H1 (cell line): Measurements from ENCODE around the gene DAAM1. TPM values are rescaled to one million over a fixed set of nuclear protein-coding genes. Genes with fewer than 3 reads are reported as not detected.

Source experiments
- CTCF ChIA-PET: fragments of 300-600 bp; sonication (Branson Sonifier 250); formaldehyde crosslinking; loops from one replicate; lab custom pipeline; 2021; ENCODE audit not compliant: partially characterized antibody; lab: Charles Lee
- POLR2A ChIA-PET: fragments of 300-600 bp; sonication (Branson Sonifier 250); formaldehyde crosslinking; loops from one replicate; lab custom pipeline; 2021; ENCODE audit warnings: inconsistent platforms; ENCODE audit not compliant: partially characterized antibody; lab: Charles Lee
- DNase-seq, 2 experiments: peaks; one replicate each; pipeline versions ENCODE4 v3.0.0 to v3.0.0-alpha.2; 2010 to 2022; ENCODE audit warnings: low spot score in 2 of 2, low read depth in 1 of 2, mixed read lengths in 1 of 2
- FAIRE-seq: peaks from 2 replicates; lab custom pipeline; 2011; peaks lifted over from hg19 to GRCh38; lab: Jason Lieb, UNC
- H2AFZ ChIP-seq: 2 replicates; pipeline ENCODE4 v1.8.1; 2012; ENCODE audit warnings: low read length, inconsistent platforms
- H2AK5ac ChIP-seq: 2 replicates; pipeline ENCODE4 v1.6.1; 2013; ENCODE audit warnings: low read depth, low read length
- H2BK120ac ChIP-seq: replicated peaks from 2 replicates; pipeline ENCODE3; 2013; ENCODE audit warnings: low read depth, low read length, inconsistent platforms
- H2BK12ac ChIP-seq: 2 replicates; pipeline ENCODE4 v1.6.1; 2013; ENCODE audit warnings: low read depth, low read length
- H2BK15ac ChIP-seq: 2 replicates; pipeline ENCODE4 v1.6.1; 2013; ENCODE audit warnings: low read length
- H2BK20ac ChIP-seq: 2 replicates; pipeline ENCODE4 v1.6.1; 2013; ENCODE audit warnings: low read length
- H2BK5ac ChIP-seq: 2 replicates; pipeline ENCODE4 v1.6.1; 2013; ENCODE audit warnings: low read depth, low read length
- H3K14ac ChIP-seq: 2 replicates; pipeline ENCODE4 v1.6.1; 2013; ENCODE audit warnings: inconsistent platforms; ENCODE audit not compliant: insufficient read length
- H3K18ac ChIP-seq: 2 replicates; pipeline ENCODE4 v1.6.1; 2013; ENCODE audit warnings: low read length; ENCODE audit errors: extremely low read depth
- H3K23ac ChIP-seq: 2 replicates; pipeline ENCODE4 v1.6.1; 2013; ENCODE audit warnings: inconsistent platforms; ENCODE audit not compliant: insufficient read length
- H3K23me2 ChIP-seq: 2 replicates; pipeline ENCODE4 v1.6.1; 2013; ENCODE audit warnings: low read depth, low read length
- H3K27ac ChIP-seq: 2 replicates; pipeline ENCODE4 v1.6.1; 2011; ENCODE audit warnings: low read depth, low read length, inconsistent platforms
- H3K27me3 ChIP-seq, 4 experiments: replicated peaks in 1 of 4; 1 replicate in 1 of 4; 2 replicates in 3 of 4; pipeline versions ENCODE4 v1.6.1 to v1.8.1; 2011 to 2013; ENCODE audit warnings: low read length in 3 of 4, mild to moderate bottlenecking in 3 of 4, inconsistent platforms in 2 of 4, mixed read lengths in 2 of 4, moderate library complexity in 1 of 4; ENCODE audit not compliant: control insufficient read depth in 3 of 4, insufficient read depth in 3 of 4; ENCODE audit errors: extremely low read depth in 1 of 4
- H3K36me3 ChIP-seq, 4 experiments: 2 replicates each; pipeline versions ENCODE4 v1.6.1 to v1.8.1; 2011 to 2013; ENCODE audit warnings: mild to moderate bottlenecking in 4 of 4, low read length in 3 of 4, moderate library complexity in 2 of 4, control low read depth in 1 of 4, inconsistent platforms in 1 of 4; ENCODE audit not compliant: insufficient read depth in 4 of 4, control insufficient read depth in 2 of 4
- H3K4ac ChIP-seq: replicated peaks from 2 replicates; pipeline ENCODE3; 2013; ENCODE audit warnings: low read length, low read depth, mixed read lengths, inconsistent platforms; ENCODE audit not compliant: insufficient read length
- H3K4me1 ChIP-seq, 4 experiments: replicated peaks in 1 of 4; 1 replicate in 1 of 4; 2 replicates in 3 of 4; pipeline versions ENCODE4 v1.6.1 to v1.8.1; 2011 to 2013; ENCODE audit warnings: low read length in 3 of 4, inconsistent platforms in 2 of 4, mixed read lengths in 1 of 4; ENCODE audit not compliant: insufficient read depth in 4 of 4, control insufficient read depth in 3 of 4
- H3K4me2 ChIP-seq, 2 experiments: 2 replicates each; pipeline versions ENCODE4 v1.6.1 to v1.8.1; 2011 to 2013; ENCODE audit warnings: low read depth in 2 of 2, low read length in 2 of 2, control low read depth in 1 of 2, inconsistent platforms in 1 of 2, mild to moderate bottlenecking in 1 of 2; ENCODE audit not compliant: insufficient read depth in 1 of 2
- H3K4me3 ChIP-seq, 4 experiments: fragments of 200-600, 300-600 bp in 1 of 4; sonication (generic), shearing (Covaris generic), sonication (Bioruptor Twin) in 1 of 4; 2 replicates each; pipeline versions ENCODE4 v1.5.1 to v1.8.1; 2011 to 2016; ENCODE audit warnings: low read length in 4 of 4, low read depth in 3 of 4, control low read depth in 2 of 4, inconsistent platforms in 2 of 4, mild to moderate bottlenecking in 2 of 4, mixed read lengths in 1 of 4, moderate library complexity in 1 of 4; ENCODE audit not compliant: insufficient read depth in 2 of 4; ENCODE audit errors: extremely low read depth in 1 of 4
- H3K56ac ChIP-seq: replicated peaks from 2 replicates; pipeline ENCODE3; 2013; ENCODE audit warnings: low read depth, mild to moderate bottlenecking, mixed read lengths, low read length, inconsistent platforms; ENCODE audit not compliant: insufficient read length
- H3K79me1 ChIP-seq: 2 replicates; pipeline ENCODE4 v1.6.1; 2013; ENCODE audit warnings: low read depth, low read length, control low read depth
- H3K79me2 ChIP-seq, 2 experiments: 2 replicates each; pipeline versions ENCODE4 v1.6.1 to v1.8.1; 2012 to 2013; ENCODE audit warnings: low read length in 2 of 2, mild to moderate bottlenecking in 2 of 2, inconsistent platforms in 1 of 2; ENCODE audit not compliant: insufficient read depth in 2 of 2, control insufficient read depth in 1 of 2
- H3K9ac ChIP-seq, 4 experiments: replicated peaks in 1 of 4; 1 replicate in 1 of 4; 2 replicates in 3 of 4; pipeline versions ENCODE4 v1.6.1 to v1.8.1; 2011 to 2013; ENCODE audit warnings: low read depth in 3 of 4, low read length in 3 of 4, control low read depth in 2 of 4, mild to moderate bottlenecking in 2 of 4, moderate library complexity in 2 of 4, inconsistent platforms in 1 of 4; ENCODE audit errors: extremely low read depth in 1 of 4
- H3K9me3 ChIP-seq, 2 experiments: 2 replicates each; pipeline versions ENCODE4 v1.6.1 to v1.8.1; 2012 to 2013; ENCODE audit warnings: mild to moderate bottlenecking in 2 of 2, moderate library complexity in 2 of 2, control low read depth in 1 of 2, inconsistent platforms in 1 of 2, low read depth in 1 of 2, low read length in 1 of 2, mixed read lengths in 1 of 2; ENCODE audit not compliant: insufficient read depth in 2 of 2
- H4K20me1 ChIP-seq, 2 experiments: replicated peaks in 1 of 2; 2 replicates each; pipeline versions ENCODE3 to v1.8.1; 2011 to 2013; ENCODE audit warnings: inconsistent platforms in 2 of 2, low read length in 2 of 2, mild to moderate bottlenecking in 1 of 2; ENCODE audit not compliant: insufficient read depth in 2 of 2, control insufficient read depth in 1 of 2
- H4K5ac ChIP-seq: 2 replicates; pipeline ENCODE4 v1.6.1; 2013; ENCODE audit warnings: low read length, low read depth, mixed read lengths, inconsistent platforms; ENCODE audit not compliant: insufficient read length
- H4K8ac ChIP-seq: 2 replicates; pipeline ENCODE4 v1.8.0; 2013; ENCODE audit warnings: mild to moderate bottlenecking, moderate library complexity, low read length, inconsistent platforms; ENCODE audit not compliant: insufficient read depth; ENCODE audit errors: extremely low read depth
- H4K91ac ChIP-seq: replicated peaks from 2 replicates; pipeline ENCODE3; 2013; ENCODE audit warnings: low read length, mixed read lengths, inconsistent platforms; ENCODE audit not compliant: insufficient read length
- BCL11A ChIP-seq, 2 experiments: IDR thresholded peaks; one replicate each; pipeline ENCODE4 v1.6.1; 2011; ENCODE audit warnings: low read depth in 2 of 2, low read length in 2 of 2, mild to moderate bottlenecking in 2 of 2
- KDM4A ChIP-seq: IDR thresholded peaks from one replicate; pipeline ENCODE4 v1.7.1; 2012; ENCODE audit warnings: low read depth, mild to moderate bottlenecking, moderate library complexity, low read length, inconsistent platforms; ENCODE audit not compliant: severe bottlenecking
- NANOG ChIP-seq: IDR thresholded peaks from 2 replicates; pipeline ENCODE4 v1.6.1; 2011; ENCODE audit warnings: low read length, low read depth, mild to moderate bottlenecking, inconsistent platforms; ENCODE audit not compliant: insufficient read depth, poor library complexity, severe bottlenecking
- RAD21 ChIP-seq, 2 experiments: IDR thresholded peaks in 1 of 2; conservative IDR thresholded peaks in 1 of 2; 2 replicates each; pipeline ENCODE4 v1.6.1; 2011; ENCODE audit warnings: low read depth in 2 of 2, low read length in 2 of 2, improper control_type of control experiment in 1 of 2, inconsistent platforms in 1 of 2, mild to moderate bottlenecking in 1 of 2, moderate library complexity in 1 of 2
- SUZ12 ChIP-seq: fragments of 200-600 bp; sonication (generic); IDR thresholded peaks from 2 replicates; pipeline ENCODE4 v1.6.1; 2012; ENCODE audit warnings: mild to moderate bottlenecking, inconsistent platforms, low read length, moderate library complexity, mixed read lengths
- WGBS, 2 experiments: shearing (Covaris generic) in 1 of 2; methylation state at CpG; one replicate each; pipeline versions ENCODE4 v1.1.6 to v1.1.7; 2013 to 2015; ENCODE audit warnings: low lambda C conversion rate in 2 of 2, mixed read lengths in 2 of 2, inconsistent platforms in 1 of 2, low coverage in 1 of 2, missing lambda C conversion rate in 1 of 2; ENCODE audit not compliant: insufficient replicate concordance in 2 of 2, insufficient coverage in 1 of 2, insufficient read length in 1 of 2; ENCODE audit errors: extremely low coverage in 1 of 2, missing lambda C conversion rate in 1 of 2; 5-methylcytosine and 5-hydroxymethylcytosine counted together
- polyA plus RNA-seq, 7 experiments: library from polyadenylated mRNA; depleted of rRNA in 3 of 7; stranded (reverse) in 5 of 7; unstranded in 2 of 7; fragments of >200 nt in 5 of 7; fragments of 200-250 nt in 2 of 7; gene quantifications; 1 replicate in 5 of 7; 2 replicates in 1 of 7; 4 replicates in 1 of 7; pipeline versions ENCODE4 v1.2.1 to v1.2.3, GENCODE V29; 2011 to 2013; ENCODE audit warnings: missing spikeins in 2 of 7, mixed read lengths in 2 of 7
- total RNA-seq: library from RNA; stranded (reverse); fragmentation: NEBNext Ultra II Directional; extraction: Animal tissue kit (Norgen Biotek cat#: 25700); gene quantifications from 2 replicates; pipeline ENCODE4 v1.2.1, GENCODE V29; 2021

The DAAM1 gene
- total and polyA plus RNA-seq, 2 of the 8 experiments (the other 6 are each of a cell fraction or from before 2014, with no cell fraction given): 5.0 to 44.9 TPM

- no peaks in the 10 kb centered on the region for H3K27me3 ChIP-seq
- no peaks in the 10 kb centered on the region for H3K79me1 ChIP-seq
- H2BK15ac ChIP-seq: no peak overlapping the region
- H4K5ac ChIP-seq: no peak overlapping the region
- CTCF ChIA-PET: interaction anchor here (0.6 to 3.3 kb wide), 3 partner anchors 9 to 134 kb away, joined by 3 to 9 read pairs (median 7); no protein-coding TSS in a partner anchor
- no peaks in the 10 kb centered on the region for H3K9me3 ChIP-seq
- H2BK5ac ChIP-seq: no peak overlapping the region
- H2BK120ac ChIP-seq: no peak overlapping the region
- no peak overlapping the region for H3K4ac ChIP-seq
- no peaks in the 10 kb centered on the region for H3K79me2 ChIP-seq
- no peak overlapping the region for H3K27ac ChIP-seq
- no peak overlapping the region for H3K4me2 ChIP-seq
- H2BK12ac ChIP-seq: no peak overlapping the region
- H4K20me1 ChIP-seq: no peaks in the 10 kb centered on the region
- H3K56ac ChIP-seq: no peak overlapping the region
- no peak overlapping the region for H3K18ac ChIP-seq
- H3K23me2 ChIP-seq: no peaks in the 10 kb centered on the region
- H3K23ac ChIP-seq: no peak overlapping the region
- TF ChIP-seq RAD21 (IDR thresholded peaks at IDR 0.05 in 1 of 2, conservative IDR thresholded peaks at IDR 0.05 in 1 of 2; ENCODE audit: low read depth in 2 of 2, low read length in 2 of 2): no peak
- no peak for TF ChIP-seq KDM4A
- TF ChIP-seq NANOG: no peak
- TF ChIP-seq SUZ12: no peak
- no peak for TF ChIP-seq BCL11A (IDR thresholded peaks at IDR 0.05; ENCODE audit: low read depth in 2 of 2, low read length in 2 of 2)
- H4K91ac ChIP-seq: no peak overlapping the region
- no peak overlapping the region for H2AK5ac ChIP-seq
- H2AFZ ChIP-seq: no peak overlapping the region
- peaks cover 0 to 8% (median 0%) of the 10 kb centered on the region in 4 experiments; a peak in 3 of 8 replicates for H3K36me3 ChIP-seq
- POLR2A ChIA-PET: no interaction called here
- DNase-seq: no peak
- H3K14ac ChIP-seq: no peak overlapping the region
- no peak overlapping the region for H3K9ac ChIP-seq
- FAIRE-seq: no peak
- H2BK20ac ChIP-seq: no peak overlapping the region
- H3K4me3 ChIP-seq: no peak overlapping the region
- no peak overlapping the region for H4K8ac ChIP-seq
- no peaks in the 10 kb centered on the region for H3K4me1 ChIP-seq
- 88% methylated on average over 8 of the region's 8 CpGs; no CpG with 5 or more reads in 1 of the 2 experiments for WGBS, 2 experiments
Measured at GRCh38 chr14:59293935-59294661, 105.6 kb downstream of the DAAM1 start.
